ENCODE data around the gene ADCY10.
"Not testable (repeated sequence)": the region's sequence is repeated elsewhere in the genome, so short reads cannot be mapped to it uniquely, and the experiment has no call there.

ADCY10 gene

GRCh38 chr1:167806676-167807075 lies 107.3 kb downstream of the ADCY10 start:
- not testable (repeated sequence) for DNase-seq (ENCODE audit: low read depth)

- DNase-seq (ENCODE audit: low read depth): not testable (repeated sequence)
Observed at GRCh38 chr1:167806235-167806634, 107.7 kb downstream of the ADCY10 start.

GRCh38 chr1:167805041-167805556 lies 108.8 kb downstream of the ADCY10 start:
- no peak for DNase-seq (ENCODE audit: low read depth)

GRCh38 chr1:167803358-167804207 lies 110.4 kb downstream of the ADCY10 start:
- peak; percentile 79 for DNase-seq (ENCODE audit: low read depth)

GRCh38 chr1:167802235-167802634 lies 111.7 kb downstream of the ADCY10 start:
- no peak for DNase-seq (ENCODE audit: low read depth)

GRCh38 chr1:167800251-167800650 lies 113.7 kb downstream of the ADCY10 start:
- no peak for DNase-seq (ENCODE audit: low read depth)

- DNase-seq (ENCODE audit: low read depth): no peak
Observed at GRCh38 chr1:167799747-167800146, 114.2 kb downstream of the ADCY10 start.

GRCh38 chr1:167798952-167799351 lies 115.0 kb downstream of the ADCY10 start:
- no peak for DNase-seq (ENCODE audit: low read depth)

GRCh38 chr1:167797015-167797414 lies 116.9 kb downstream of the ADCY10 start:
- peak; percentile 96 for DNase-seq (ENCODE audit: low read depth)

GRCh38 chr1:167795810-167796740 lies 117.9 kb downstream of the ADCY10 start:
- DNase-seq (ENCODE audit: low read depth): no peak

- DNase-seq (ENCODE audit: low read depth): no peak
Observed at GRCh38 chr1:167794043-167794442, 119.9 kb downstream of the ADCY10 start.

GRCh38 chr1:167792188-167792565 lies 121.8 kb downstream of the ADCY10 start:
- no peak for DNase-seq (ENCODE audit: low read depth)

- DNase-seq (ENCODE audit: low read depth): peak; percentile 50
Observed at GRCh38 chr1:167791281-167792187, 122.4 kb downstream of the ADCY10 start.

GRCh38 chr1:167790117-167790516 lies 123.8 kb downstream of the ADCY10 start:
- DNase-seq (ENCODE audit: low read depth): no peak

- peak; percentile 18 for DNase-seq (ENCODE audit: low read depth)
Observed at GRCh38 chr1:167789501-167789900, 124.4 kb downstream of the ADCY10 start.

GRCh38 chr1:167786502-167786901 lies 127.4 kb downstream of the ADCY10 start:
- no peak for DNase-seq (ENCODE audit: low read depth)

GRCh38 chr1:167784876-167785550 lies 128.9 kb downstream of the ADCY10 start:
- DNase-seq (ENCODE audit: low read depth): no peak

- DNase-seq (ENCODE audit: low read depth): no peak
Observed at GRCh38 chr1:167782946-167783345, 131.0 kb downstream of the ADCY10 start.

GRCh38 chr1:167781558-167781957 lies 132.4 kb downstream of the ADCY10 start:
- no peak for DNase-seq (ENCODE audit: low read depth)

- DNase-seq (ENCODE audit: low read depth): no peak
Observed at GRCh38 chr1:167777269-167777650, 136.7 kb downstream of the ADCY10 start.

Measured in non-pigmented ciliary epithelial cell (primary cell).